Breast epithelium (tissue), 3 donors: ENCODE data around the gene MPP2.

Source experiments
- CTCF ChIP-seq, 3 donors: fragments of 450-650 bp; IDR thresholded peaks; one replicate each; pipeline ENCODE4 v1.5.1; 2016 to 2017; ENCODE audit warnings: antibody characterized with exemption in 3 of 3, mild to moderate bottlenecking in 3 of 3, moderate library complexity in 3 of 3
- POLR2A ChIP-seq: fragments of 450-650 bp; IDR thresholded peaks from one replicate; pipeline ENCODE4 v1.6.1; 2016; ENCODE audit warnings: antibody characterized with exemption, mild to moderate bottlenecking, moderate library complexity
- POLR2AphosphoS5 ChIP-seq, 3 donors: sonication (generic); formaldehyde crosslinking; IDR thresholded peaks; one replicate each; pipeline ENCODE4 v1.6.1; 2017; ENCODE audit warnings: antibody characterized with exemption in 3 of 3

GRCh38 chr17:43855061-43855460 lies 52.3 kb downstream of the MPP2 start:
- TF ChIP-seq CTCF (IDR thresholded peaks at IDR 0.05) (no peak), POLR2AphosphoS5 (IDR thresholded peaks at IDR 0.05) (no peak), POLR2A (no peak)
